ENCODE results near the gene ZNF138. TPM values are rescaled to one million over a fixed set of nuclear protein-coding genes. Genes with fewer than 3 reads are reported as not detected.

Gene ZNF138
- total and polyA plus RNA-seq, 2 experiments from 2014 or later = 48.7 to 68.4 TPM

DNA sequence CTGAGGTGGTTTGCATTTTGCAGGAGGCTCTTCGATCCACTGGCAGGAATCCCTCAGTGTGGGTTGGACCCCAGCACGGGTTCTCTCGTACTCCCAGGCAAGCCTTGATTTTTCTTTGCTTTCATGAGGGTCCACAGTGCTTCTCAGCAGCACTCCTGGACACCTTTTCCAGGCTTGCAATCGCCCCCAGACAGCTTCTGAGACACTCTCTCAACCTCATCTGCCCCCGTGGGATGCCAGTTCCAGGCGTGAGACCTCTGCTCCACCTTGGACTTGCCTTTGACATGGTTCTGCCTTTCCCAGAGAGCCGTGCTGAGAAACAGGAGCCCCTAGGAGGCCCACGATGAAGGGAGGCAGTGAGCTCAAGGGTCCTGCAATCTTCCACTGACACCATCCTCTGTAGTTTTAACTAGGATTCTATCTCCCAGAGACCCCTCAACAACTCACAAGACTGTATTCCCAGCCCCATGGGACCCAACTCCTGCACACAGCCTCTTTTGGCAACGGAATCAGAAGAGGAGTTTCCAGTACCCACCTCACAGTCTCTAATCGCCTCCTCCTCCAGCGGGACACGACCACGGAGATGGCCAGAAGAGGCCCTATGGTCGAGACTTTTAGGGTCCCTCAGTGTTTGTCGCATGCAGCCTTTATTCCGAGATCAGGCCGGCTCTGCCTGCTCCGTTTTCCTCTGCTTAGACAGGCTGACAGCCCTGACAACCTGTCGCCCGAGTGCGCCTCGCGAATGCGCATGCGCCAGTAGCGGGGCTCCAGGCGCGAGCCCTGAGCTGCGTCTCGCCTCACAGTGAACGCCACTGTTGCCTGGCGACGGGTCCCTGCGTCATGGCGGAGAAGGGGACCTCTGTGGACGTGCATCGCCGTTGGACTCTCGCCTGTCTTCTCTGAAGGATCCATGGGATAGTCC, 82.8 kb downstream of the ZNF138 start (continued):
- TF ChIP-seq, protein P1, sequence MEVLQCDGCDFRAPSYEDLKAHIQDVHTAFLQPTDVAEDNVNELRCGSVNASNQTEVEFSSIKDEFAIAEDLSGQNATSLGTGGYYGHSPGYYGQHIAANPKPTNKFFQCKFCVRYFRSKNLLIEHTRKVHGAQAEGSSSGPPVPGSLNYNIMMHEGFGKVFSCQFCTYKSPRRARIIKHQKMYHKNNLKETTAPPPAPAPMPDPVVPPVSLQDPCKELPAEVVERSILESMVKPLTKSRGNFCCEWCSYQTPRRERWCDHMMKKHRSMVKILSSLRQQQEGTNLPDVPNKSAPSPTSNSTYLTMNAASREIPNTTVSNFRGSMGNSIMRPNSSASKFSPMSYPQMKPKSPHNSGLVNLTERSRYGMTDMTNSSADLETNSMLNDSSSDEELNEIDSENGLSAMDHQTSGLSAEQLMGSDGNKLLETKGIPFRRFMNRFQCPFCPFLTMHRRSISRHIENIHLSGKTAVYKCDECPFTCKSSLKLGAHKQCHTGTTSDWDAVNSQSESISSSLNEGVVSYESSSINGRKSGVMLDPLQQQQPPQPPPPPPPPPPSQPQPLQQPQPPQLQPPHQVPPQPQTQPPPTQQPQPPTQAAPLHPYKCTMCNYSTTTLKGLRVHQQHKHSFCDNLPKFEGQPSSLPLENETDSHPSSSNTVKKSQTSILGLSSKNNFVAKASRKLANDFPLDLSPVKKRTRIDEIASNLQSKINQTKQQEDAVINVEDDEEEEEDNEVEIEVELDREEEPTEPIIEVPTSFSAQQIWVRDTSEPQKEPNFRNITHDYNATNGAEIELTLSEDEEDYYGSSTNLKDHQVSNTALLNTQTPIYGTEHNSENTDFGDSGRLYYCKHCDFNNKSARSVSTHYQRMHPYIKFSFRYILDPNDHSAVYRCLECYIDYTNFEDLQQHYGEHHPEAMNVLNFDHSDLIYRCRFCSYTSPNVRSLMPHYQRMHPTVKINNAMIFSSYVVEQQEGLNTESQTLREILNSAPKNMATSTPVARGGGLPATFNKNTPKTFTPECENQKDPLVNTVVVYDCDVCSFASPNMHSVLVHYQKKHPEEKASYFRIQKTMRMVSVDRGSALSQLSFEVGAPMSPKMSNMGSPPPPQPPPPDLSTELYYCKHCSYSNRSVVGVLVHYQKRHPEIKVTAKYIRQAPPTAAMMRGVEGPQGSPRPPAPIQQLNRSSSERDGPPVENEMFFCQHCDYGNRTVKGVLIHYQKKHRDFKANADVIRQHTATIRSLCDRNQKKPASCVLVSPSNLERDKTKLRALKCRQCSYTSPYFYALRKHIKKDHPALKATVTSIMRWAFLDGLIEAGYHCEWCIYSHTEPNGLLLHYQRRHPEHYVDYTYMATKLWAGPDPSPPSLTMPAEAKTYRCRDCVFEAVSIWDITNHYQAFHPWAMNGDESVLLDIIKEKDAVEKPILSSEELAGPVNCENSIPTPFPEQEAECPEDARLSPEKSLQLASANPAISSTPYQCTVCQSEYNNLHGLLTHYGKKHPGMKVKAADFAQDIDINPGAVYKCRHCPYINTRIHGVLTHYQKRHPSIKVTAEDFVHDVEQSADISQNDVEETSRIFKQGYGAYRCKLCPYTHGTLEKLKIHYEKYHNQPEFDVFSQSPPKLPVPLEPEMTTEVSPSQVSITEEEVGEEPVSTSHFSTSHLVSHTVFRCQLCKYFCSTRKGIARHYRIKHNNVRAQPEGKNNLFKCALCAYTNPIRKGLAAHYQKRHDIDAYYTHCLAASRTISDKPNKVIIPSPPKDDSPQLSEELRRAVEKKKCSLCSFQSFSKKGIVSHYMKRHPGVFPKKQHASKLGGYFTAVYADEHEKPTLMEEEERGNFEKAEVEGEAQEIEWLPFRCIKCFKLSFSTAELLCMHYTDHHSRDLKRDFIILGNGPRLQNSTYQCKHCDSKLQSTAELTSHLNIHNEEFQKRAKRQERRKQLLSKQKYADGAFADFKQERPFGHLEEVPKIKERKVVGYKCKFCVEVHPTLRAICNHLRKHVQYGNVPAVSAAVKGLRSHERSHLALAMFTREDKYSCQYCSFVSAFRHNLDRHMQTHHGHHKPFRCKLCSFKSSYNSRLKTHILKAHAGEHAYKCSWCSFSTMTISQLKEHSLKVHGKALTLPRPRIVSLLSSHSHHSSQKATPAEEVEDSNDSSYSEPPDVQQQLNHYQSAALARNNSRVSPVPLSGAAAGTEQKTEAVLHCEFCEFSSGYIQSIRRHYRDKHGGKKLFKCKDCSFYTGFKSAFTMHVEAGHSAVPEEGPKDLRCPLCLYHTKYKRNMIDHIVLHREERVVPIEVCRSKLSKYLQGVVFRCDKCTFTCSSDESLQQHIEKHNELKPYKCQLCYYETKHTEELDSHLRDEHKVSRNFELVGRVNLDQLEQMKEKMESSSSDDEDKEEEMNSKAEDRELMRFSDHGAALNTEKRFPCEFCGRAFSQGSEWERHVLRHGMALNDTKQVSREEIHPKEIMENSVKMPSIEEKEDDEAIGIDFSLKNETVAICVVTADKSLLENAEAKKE (CRISPR knock-in tag; IDR thresholded peaks at IDR 0.05) = no peak
- TF ChIP-seq NANOG (IDR thresholded peaks at IDR 0.05; ENCODE audit: borderline replicate concordance) = no peak

DNA sequence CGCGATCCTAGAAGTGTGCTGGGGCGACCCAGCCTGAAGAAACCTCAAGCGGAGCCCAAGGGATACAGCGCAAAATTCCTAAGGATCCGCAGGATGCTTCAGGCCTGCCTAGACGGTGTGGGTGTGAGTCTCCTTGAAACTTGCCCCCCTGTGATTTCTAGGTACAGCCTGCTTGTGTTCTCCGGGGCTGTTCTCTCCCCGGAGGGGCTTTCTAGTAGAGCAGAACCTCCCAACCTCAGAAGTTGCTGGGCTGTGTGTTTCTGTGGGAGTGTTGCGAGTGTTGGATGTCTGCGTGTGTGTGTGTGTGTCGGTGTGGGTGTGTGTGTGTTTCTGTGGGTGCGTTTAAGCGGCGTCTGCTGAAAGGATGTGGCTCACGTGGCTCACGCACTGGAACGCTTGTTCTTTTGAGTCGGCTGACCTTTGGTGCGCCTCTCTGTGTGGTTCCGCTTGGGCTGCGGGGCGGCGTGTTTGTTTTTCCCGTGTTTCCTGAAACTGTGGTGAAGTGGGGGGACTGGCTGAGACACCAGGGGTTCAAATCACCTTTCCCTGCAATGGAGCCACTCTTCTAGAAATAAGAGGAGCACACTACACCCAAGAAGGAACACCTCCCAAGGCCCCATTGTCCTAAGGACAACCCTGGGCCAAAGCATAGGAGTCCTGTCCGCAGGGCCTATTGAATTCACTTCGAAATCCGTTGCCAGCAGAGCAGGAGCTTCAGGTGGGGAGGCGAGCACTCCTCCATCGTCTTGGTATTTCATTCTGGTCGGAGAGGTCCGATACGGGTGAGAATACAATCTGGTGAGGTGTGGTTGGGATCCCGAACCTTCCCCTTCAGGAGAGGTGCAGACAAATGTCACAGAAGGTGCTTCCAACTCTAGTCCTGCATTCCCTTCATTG, 83.7 kb downstream of the ZNF138 start:
- H3K79me2 ChIP-seq (replicated peaks; ENCODE audit: insufficient read depth) = no peaks in the 10 kb centered on the region
- H3F3A ChIP-seq (replicated peaks; ENCODE audit: low read depth) = no peaks in the 10 kb centered on the region
- ATAC-seq (peak; percentile 11; the same call in 1 of the 3 replicates), DNase-seq (ENCODE audit: low spot score) (no peak)
- Mint-ChIP-seq H3K9me3 (peaks cover 58% of the 10 kb centered on the region), H3K4me1 (no peaks in the 10 kb centered on the region), H3K27ac (no peak overlapping the region), H3K36me3 (ENCODE audit: low read depth) (peaks cover 8% of the 10 kb centered on the region; the same call in 1 of the 3 replicates), H3K27me3 (ENCODE audit: insufficient read depth, low read depth, poor library complexity) (peaks cover 42% of the 10 kb centered on the region), H3K4me3 (peak overlapping the region; percentile 62)
- peak overlapping the region; percentile 81 for H3K4me2 ChIP-seq
- no peaks in the 10 kb centered on the region; the same call in 1 of the 2 replicates for H3K4me1 ChIP-seq (ENCODE audit: insufficient read depth)
- H3K9me2 ChIP-seq (ENCODE audit: insufficient read depth) = no peaks in the 10 kb centered on the region
- H2AFZ ChIP-seq = peak overlapping the region; percentile 97
- H3K4me3 ChIP-seq = peak overlapping the region; percentile 61
- no peak overlapping the region for H3K27ac ChIP-seq (ENCODE audit: low read depth)
- H3K36me3 ChIP-seq (ENCODE audit: insufficient read depth) = no peaks in the 10 kb centered on the region
- peaks cover 64% of the 10 kb centered on the region for H3K27me3 ChIP-seq (ENCODE audit: insufficient read depth)
- no peaks in the 10 kb centered on the region for H4K20me1 ChIP-seq (replicated peaks; ENCODE audit: insufficient read depth)
- TF ChIP-seq CREB1 (CRISPR knock-in tag; IDR thresholded peaks at IDR 0.05; ENCODE audit: low read depth) = no peak
- TF ChIP-seq, protein P2, sequence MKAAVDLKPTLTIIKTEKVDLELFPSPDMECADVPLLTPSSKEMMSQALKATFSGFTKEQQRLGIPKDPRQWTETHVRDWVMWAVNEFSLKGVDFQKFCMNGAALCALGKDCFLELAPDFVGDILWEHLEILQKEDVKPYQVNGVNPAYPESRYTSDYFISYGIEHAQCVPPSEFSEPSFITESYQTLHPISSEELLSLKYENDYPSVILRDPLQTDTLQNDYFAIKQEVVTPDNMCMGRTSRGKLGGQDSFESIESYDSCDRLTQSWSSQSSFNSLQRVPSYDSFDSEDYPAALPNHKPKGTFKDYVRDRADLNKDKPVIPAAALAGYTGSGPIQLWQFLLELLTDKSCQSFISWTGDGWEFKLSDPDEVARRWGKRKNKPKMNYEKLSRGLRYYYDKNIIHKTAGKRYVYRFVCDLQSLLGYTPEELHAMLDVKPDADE (IDR thresholded peaks at IDR 0.05) = no peak
- TF ChIP-seq ZNF331 (CRISPR knock-in tag; IDR thresholded peaks at IDR 0.05; ENCODE audit: low read depth) = no peak
- no peak for TF ChIP-seq EZH2 (IDR thresholded peaks at IDR 0.05; ENCODE audit: low read depth, unreplicated experiment)
- TF ChIP-seq POLR2AphosphoS5 (IDR thresholded peaks at IDR 0.05; ENCODE audit: low read depth) = no peak
- TF ChIP-seq ZNF114 (CRISPR knock-in tag; IDR thresholded peaks at IDR 0.05) = no peak

Measured in GM23338 (cell line).